Heart left ventricle (tissue), 16 donors: Measurements from ENCODE around the gene DGCR6. TPM values are rescaled to one million over a fixed set of nuclear protein-coding genes. Genes with fewer than 3 reads are reported as not detected.
"Not testable (repeated sequence)": the region's sequence is repeated elsewhere in the genome, so short reads cannot be mapped to it uniquely, and the experiment has no call there.

Source experiments
- ATAC-seq, 4 donors: fragments of 200-7000 bp; cut with Tn5 transposase; one replicate each; pipeline ENCODE4 v1.9.1; 2020 to 2022; ENCODE audit warnings: moderate library complexity in 4 of 4, mild to moderate bottlenecking in 3 of 4, moderate number of reproducible peaks in 1 of 4
- DNase-seq, 5 donors: peaks; one replicate each; pipeline ENCODE4 v3.0.0-alpha.2; 2020
- H3K27ac ChIP-seq, 12 donors: fragments of 200-600 bp; sonication (generic) in 4 of 12; one replicate each; pipeline versions ENCODE4 v1.5.0 to v1.8.0; 2016 to 2022; ENCODE audit warnings: mild to moderate bottlenecking in 2 of 12
- H3K27me3 ChIP-seq, 9 donors: fragments of 200-600 bp; sonication (generic) in 2 of 9; one replicate each; pipeline versions ENCODE4 v1.5.1 to v1.8.0; 2016 to 2022; ENCODE audit warnings: mild to moderate bottlenecking in 3 of 9
- H3K36me3 ChIP-seq, 9 donors: fragments of 200-600 bp; sonication (generic) in 2 of 9; one replicate each; pipeline versions ENCODE4 v1.5.0 to v1.8.0; 2018 to 2022; ENCODE audit warnings: mild to moderate bottlenecking in 2 of 9
- H3K4me1 ChIP-seq, 12 donors: fragments of 200-600 bp; sonication (generic) in 4 of 12; one replicate each; pipeline versions ENCODE4 v1.5.0 to v1.8.0; 2016 to 2022; ENCODE audit warnings: mild to moderate bottlenecking in 3 of 12
- H3K4me3 ChIP-seq, 12 donors: fragments of 200-600 bp; sonication (generic) in 4 of 12; one replicate each; pipeline versions ENCODE4 v1.5.0 to v1.8.0; 2017 to 2022; ENCODE audit warnings: mild to moderate bottlenecking in 9 of 12, moderate library complexity in 4 of 12
- H3K9me3 ChIP-seq, 12 donors: fragments of 200-600 bp; sonication (generic) in 4 of 12; one replicate each; pipeline versions ENCODE4 v1.5.0 to v1.8.0; 2016 to 2022; ENCODE audit warnings: mild to moderate bottlenecking in 1 of 12
- POLR2A ChIP-seq, 2 donors: fragments of 450-650 bp; IDR thresholded peaks; one replicate each; pipeline ENCODE4 v1.6.1; 2017; ENCODE audit warnings: antibody characterized with exemption in 2 of 2, mild to moderate bottlenecking in 2 of 2, moderate library complexity in 2 of 2
- WGBS, 4 donors: extraction: QIAGEN DNeasy Blood & Tissue Kit in 2 of 4; methylation state at CpG; one replicate each; pipeline versions ENCODE4 v1.1.5 to v1.1.7; 2013 to 2018; 5-methylcytosine and 5-hydroxymethylcytosine counted together
- intact Hi-C, 10 donors: fragments of 100-400 bp; cut with DNase I; formaldehyde crosslinking; loops; one replicate each; pipeline versions ENCODE4 v1.11.1 to v1.14.2; 2022
- polyA plus RNA-seq, 2 donors: library from polyadenylated mRNA; stranded (reverse); fragments of 200-250 nt; gene quantifications; one replicate each; pipeline ENCODE4 v1.2.3, GENCODE V29; 2013
- total RNA-seq, 9 donors: library from RNA; depleted of rRNA in 2 of 9; stranded (reverse); fragments of >200 nt in 2 of 9; fragmentation: NEBNext Ultra II Directional in 3 of 9; extraction: Animal tissue kit (Norgen Biotek cat#: 25700) in 3 of 9; gene quantifications; one replicate each; pipeline versions ENCODE4 v1.1.0 to v1.2.4, GENCODE V29; 2016 to 2023
- TF ChIP-seq, protein P1 (sequence below), 12 donors: fragments of 200-600 bp; sonication (generic) in 4 of 12; IDR thresholded peaks; one replicate each; pipeline versions ENCODE4 v1.5.0 to v1.8.0; 2018 to 2022; ENCODE audit warnings: antibody characterized with exemption in 12 of 12, mild to moderate bottlenecking in 5 of 12
- donor health status: ischemic (EF 13 %, LVEDD 7.1; RV severe dilation, severe dysfunction).
- donor health status: healthy with polysubstance abuse.
- donor health status: DM: no; HTN: yes; CAD: no.
- donor health status: DM: no; HTN: no; CAD: no.
- donor health status: ischemic (EF 25% LVEDD 6.9; RV normal size, moderate dysfunction).
- donor health status: ischemic (EF 25% LVEDD 5.7; RV mildly dilated, moderate dysfunction).
- donor health status: healthy.
- donor health status: DM: yes; HTN: yes; CAD: no.
- donor health status: ischemic (EF 35%, LVEDD 5.7; RV mildly dilated, moderate dysfunction).
- donor health status: nonischemic (EF 11% LVEDD 7.7; RV severe dilation, severe dysfunction).
- donor health status: DM: yes; HTN: yes; CAD: no.
- donor health status: PGD.
- donor health status: ischemic (EF 29% LVEDD 5.4; RV normal size, mild dysfunction).
- donor health status: nonischemic (EF 23%, LVEDD 6.1; RV moderate dilation, normal function).

Gene DGCR6
- total and polyA plus RNA-seq, 11 donors, result 3.5 to 47.0 (median 8.0) TPM

DNA sequence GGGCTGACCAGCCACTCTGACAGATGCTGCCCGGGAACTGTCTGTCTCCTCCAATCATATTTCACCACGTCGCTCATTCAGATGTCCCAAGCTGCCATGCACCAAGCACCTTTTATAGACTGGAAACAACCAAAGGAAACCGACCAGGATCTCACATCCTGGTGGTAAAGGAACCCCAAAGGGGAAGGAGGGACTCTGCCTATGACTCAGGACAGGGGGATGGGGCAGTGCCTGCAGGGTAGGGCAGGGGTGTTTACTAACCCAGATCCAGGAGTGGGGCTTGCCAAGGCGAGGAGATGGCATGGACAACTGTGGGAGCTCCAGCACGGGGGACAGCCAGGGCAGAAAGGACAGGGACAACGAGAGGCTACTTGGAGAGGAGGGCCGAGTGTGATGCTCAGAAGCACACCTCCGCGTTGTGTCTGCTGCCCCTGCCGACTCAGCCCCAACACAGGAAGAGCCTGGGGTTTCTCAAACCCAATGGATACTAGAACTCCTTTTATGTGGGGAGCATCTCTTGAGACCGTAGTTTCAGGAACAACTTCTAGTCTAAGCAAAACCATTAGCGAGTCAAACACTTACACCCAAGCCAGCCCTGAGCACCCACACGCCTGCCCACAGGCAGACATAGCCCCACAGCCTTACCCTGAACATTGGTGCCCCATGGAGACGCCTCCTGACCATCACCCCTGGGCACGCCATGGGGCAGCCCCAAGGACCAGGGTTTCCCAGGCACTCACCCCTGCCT is 26.0 kb downstream of the DGCR6 start:
- intact Hi-C loops, result no loop called here
- no peak for TF ChIP-seq POLR2A (IDR thresholded peaks at IDR 0.05)
- TF ChIP-seq, protein P1, sequence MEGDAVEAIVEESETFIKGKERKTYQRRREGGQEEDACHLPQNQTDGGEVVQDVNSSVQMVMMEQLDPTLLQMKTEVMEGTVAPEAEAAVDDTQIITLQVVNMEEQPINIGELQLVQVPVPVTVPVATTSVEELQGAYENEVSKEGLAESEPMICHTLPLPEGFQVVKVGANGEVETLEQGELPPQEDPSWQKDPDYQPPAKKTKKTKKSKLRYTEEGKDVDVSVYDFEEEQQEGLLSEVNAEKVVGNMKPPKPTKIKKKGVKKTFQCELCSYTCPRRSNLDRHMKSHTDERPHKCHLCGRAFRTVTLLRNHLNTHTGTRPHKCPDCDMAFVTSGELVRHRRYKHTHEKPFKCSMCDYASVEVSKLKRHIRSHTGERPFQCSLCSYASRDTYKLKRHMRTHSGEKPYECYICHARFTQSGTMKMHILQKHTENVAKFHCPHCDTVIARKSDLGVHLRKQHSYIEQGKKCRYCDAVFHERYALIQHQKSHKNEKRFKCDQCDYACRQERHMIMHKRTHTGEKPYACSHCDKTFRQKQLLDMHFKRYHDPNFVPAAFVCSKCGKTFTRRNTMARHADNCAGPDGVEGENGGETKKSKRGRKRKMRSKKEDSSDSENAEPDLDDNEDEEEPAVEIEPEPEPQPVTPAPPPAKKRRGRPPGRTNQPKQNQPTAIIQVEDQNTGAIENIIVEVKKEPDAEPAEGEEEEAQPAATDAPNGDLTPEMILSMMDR (IDR thresholded peaks at IDR 0.05), result no peak
- H3K4me3 ChIP-seq, result no peak overlapping the region
- ATAC-seq (no peak), DNase-seq (no peak)
- no peaks in the 10 kb centered on the region for H3K9me3 ChIP-seq
- no peaks in the 10 kb centered on the region for H3K27me3 ChIP-seq
- no peaks in the 10 kb centered on the region for H3K4me1 ChIP-seq
- H3K27ac ChIP-seq, result no peak overlapping the region
- no peaks in the 10 kb centered on the region for H3K36me3 ChIP-seq
- no CpG with 5 or more reads among the region's 16 CpGs for WGBS, 4 donors

DNA sequence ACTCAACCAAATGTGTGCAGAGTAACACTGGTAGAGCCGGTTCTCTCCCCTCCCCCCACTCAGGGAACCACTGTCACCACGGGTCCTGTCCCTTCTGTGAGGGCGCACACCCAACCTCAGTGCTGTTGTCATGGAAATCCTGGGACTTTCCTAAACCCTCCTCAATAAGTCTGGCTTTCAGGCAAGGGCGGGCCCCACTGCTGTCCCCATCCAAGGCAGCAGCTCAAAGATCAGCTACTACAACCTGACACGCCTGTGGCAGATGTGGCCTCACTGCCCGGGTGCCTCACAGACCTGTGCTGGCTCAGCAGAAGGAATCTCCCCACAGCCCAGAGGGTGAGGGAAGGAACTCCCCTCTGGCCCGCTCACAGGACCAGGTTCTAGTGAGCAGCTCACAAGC is 27.8 kb downstream of the DGCR6 start:
- ATAC-seq (no peak), DNase-seq (no peak)
- Histone ChIP-seq H3K4me3 (no peak overlapping the region), H3K36me3 (no peaks in the 10 kb centered on the region), H3K27ac (no peak overlapping the region), H3K27me3 (no peaks in the 10 kb centered on the region), H3K4me1 (no peaks in the 10 kb centered on the region), H3K9me3 (no peaks in the 10 kb centered on the region)
- intact Hi-C loops, result no loop called here
- WGBS, 4 donors, result no CpG with 5 or more reads among the region's 7 CpGs
- no peak for TF ChIP-seq POLR2A (IDR thresholded peaks at IDR 0.05)
- TF ChIP-seq, protein P1 (IDR thresholded peaks at IDR 0.05), result no peak

DNA sequence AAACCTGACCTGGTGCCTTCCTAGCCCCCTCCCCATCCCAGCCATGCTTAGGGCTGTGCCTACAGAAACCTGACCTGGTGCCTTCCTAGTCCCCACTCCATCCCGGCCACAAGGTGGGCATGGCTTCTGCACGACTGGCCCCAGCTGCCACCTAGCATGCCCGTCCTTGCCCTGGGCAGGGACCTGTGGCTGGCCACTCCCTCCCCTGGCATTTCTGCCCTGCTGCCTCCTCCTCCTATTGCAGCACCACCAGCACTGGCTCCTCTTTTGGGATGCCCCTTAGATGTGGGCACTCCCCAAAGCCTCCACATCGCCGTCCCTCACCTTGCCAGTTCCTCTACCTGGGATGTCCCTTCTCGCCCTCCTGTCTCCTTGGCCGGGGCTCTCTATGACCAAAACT is 28.6 kb downstream of the DGCR6 start:
- H3K36me3 ChIP-seq, H3K27me3 ChIP-seq, H3K9me3 ChIP-seq, H3K4me3 ChIP-seq, H3K4me1 ChIP-seq, intact Hi-C loops, ATAC-seq, H3K27ac ChIP-seq, DNase-seq: not testable (repeated sequence)
- WGBS, 4 donors, result no CpG with 5 or more reads among the region's 7 CpGs

DNA sequence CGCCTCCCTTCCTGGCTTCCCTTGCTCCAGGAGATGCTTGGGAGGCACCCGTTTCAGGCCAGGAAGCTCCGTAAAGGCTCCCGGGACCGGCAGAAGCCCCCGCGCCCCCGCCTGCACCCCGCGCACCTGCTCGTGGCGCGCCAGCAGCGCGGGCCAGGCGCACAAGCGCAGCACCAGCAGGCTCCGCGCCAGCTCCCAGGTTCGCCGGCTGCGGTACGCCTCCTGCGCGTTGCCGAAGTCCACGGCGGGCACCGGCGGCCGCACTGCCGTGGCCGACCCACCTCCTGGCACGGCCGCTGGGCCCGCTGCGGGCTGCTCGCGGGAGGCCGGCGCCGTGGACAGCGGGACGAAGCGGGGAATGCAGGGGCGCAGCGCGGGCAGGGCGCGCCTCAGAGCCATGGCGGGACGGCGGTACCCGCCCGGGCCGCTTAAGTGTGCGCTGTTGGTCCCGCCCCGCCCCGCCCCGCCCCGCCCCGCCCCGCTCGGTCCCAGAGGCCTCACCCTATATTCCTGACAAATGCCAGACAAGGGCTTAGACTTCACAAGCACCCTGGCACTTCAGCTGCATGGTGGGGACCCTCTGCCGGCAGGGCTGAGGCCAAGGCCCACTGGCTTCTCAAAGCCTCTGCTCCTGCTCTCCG is 29.9 kb downstream of the DGCR6 start, which contains the start of gene PRODH:
PRODH (minus strand) TSS at position 405 of the 641 bp plus-strand sequence; CDS start at position 399, 6 bp downstream.
- intact Hi-C loops, result no loop called here
- no peaks in the 10 kb centered on the region for H3K9me3 ChIP-seq
- TF ChIP-seq, protein P1 (IDR thresholded peaks at IDR 0.05), result no peak
- no peak for TF ChIP-seq POLR2A (IDR thresholded peaks at IDR 0.05)
- WGBS, 4 donors, result no CpG with 5 or more reads among the region's 67 CpGs
- H3K36me3 ChIP-seq, result no peaks in the 10 kb centered on the region
- DNase-seq (no peak), ATAC-seq (peak; percentile 70 to 93 (median 81))
- H3K4me3 ChIP-seq, result no peak within 1 kb of the TSS
- no peaks in the 10 kb centered on the region for H3K27me3 ChIP-seq
- no peak within 1 kb of the TSS for H3K27ac ChIP-seq
- H3K4me1 ChIP-seq, result no peaks in the 10 kb centered on the region

DNA sequence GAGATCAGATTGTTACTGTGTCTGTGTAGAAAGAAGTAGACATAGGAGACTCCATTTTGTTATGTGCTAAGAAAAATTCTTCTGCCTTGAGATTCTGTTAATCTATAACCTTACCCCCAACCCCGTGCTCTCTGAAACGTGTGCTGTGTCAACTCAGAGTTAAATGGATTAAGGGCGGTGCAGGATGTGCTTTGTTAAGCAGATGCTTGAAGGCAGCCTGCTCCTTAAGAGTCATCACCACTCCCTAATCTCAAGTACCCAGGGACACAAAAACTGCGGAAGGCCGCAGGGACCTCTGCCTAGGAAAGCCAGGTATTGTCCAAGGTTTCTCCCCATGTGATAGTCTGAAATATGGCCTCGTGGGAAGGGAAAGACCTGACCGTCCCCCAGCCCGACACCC is 32.6 kb downstream of the DGCR6 start:
- H3K27me3 ChIP-seq, H3K4me1 ChIP-seq, intact Hi-C loops, ATAC-seq, H3K4me3 ChIP-seq, DNase-seq, H3K36me3 ChIP-seq, H3K9me3 ChIP-seq, H3K27ac ChIP-seq: not testable (repeated sequence)
- 35 to 60% (median 51%) methylated on average over 1 to 5 of the region's 8 CpGs; no CpG with 5 or more reads in 1 of the 4 donors for WGBS, 4 donors

DNA sequence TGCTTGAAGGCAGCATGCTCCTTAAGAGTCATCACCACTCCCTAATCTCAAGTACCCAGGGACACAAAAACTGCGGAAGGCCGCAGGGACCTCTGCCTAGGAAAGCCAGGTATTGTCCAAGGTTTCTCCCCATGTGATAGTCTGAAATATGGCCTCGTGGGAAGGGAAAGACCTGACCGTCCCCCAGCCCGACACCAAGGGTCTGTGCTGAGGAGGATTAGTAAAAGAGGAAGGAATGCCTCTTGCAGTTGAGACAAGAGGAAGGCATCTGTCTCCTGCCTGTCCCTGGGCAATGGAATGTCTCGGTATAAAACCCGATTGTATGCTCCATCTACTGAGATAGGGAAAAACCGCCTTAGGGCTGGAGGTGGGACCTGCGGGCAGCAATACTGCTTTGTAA is 41.0 kb downstream of the DGCR6 start:
- H3K36me3 ChIP-seq, H3K9me3 ChIP-seq, H3K4me1 ChIP-seq, H3K4me3 ChIP-seq, H3K27ac ChIP-seq, intact Hi-C loops, ATAC-seq: not testable (repeated sequence)
- WGBS, 4 donors, result 38 to 77% (median 58%) methylated on average over 3 to 6 of the region's 9 CpGs
- peaks cover 0 to 20% (median 0%) of the 10 kb centered on the region in 9 donors for H3K27me3 ChIP-seq
- peak in 1 of 5 donors; percentile 3 for DNase-seq
